GM12878 (cell line): ENCODE measurements around the gene RSPH9.

Experiments used
- EZH2 ChIP-seq: IDR thresholded peaks from 2 replicates; pipeline ENCODE4 v1.6.1; 2012; ENCODE audit warnings: low read depth, mild to moderate bottlenecking, control low read depth, inconsistent platforms, low read length, borderline replicate concordance; ENCODE audit not compliant: control insufficient read depth
- HDAC6 ChIP-seq: fragments of 200-600 bp; sonication (generic); IDR thresholded peaks from one replicate; pipeline ENCODE4 v1.8.0; 2017; ENCODE audit warnings: antibody characterized with exemption; ENCODE audit not compliant: unreplicated experiment
- MEF2B ChIP-seq: fragments of 450-650 bp; IDR thresholded peaks from 2 replicates; pipeline ENCODE4 v1.6.1; 2018; ENCODE audit warnings: mild to moderate bottlenecking, moderate library complexity; ENCODE audit not compliant: partially characterized antibody, poor library complexity, severe bottlenecking
- PAX5 ChIP-seq: IDR thresholded peaks from 2 replicates; pipeline ENCODE4 v1.6.1; 2011; ENCODE audit warnings: low read depth, low read length, borderline replicate concordance
- POLR2AphosphoS5 ChIP-seq: IDR thresholded peaks from 2 replicates; pipeline ENCODE4 v1.6.1; 2011; ENCODE audit warnings: mild to moderate bottlenecking, low read length, inconsistent platforms
- SMC3 ChIP-seq: IDR thresholded peaks from 2 replicates; pipeline ENCODE4 v1.6.1; 2011; ENCODE audit warnings: low read length, improper control_type of control experiment, borderline replicate concordance
- SREBF1 ChIP-seq: IDR thresholded peaks from 2 replicates; pipeline ENCODE4 v1.6.1; 2012; ENCODE audit warnings: mild to moderate bottlenecking, low read length
- SREBF2 ChIP-seq: IDR thresholded peaks from 2 replicates; pipeline ENCODE4 v1.6.1; 2012; ENCODE audit warnings: mild to moderate bottlenecking, low read length
- TAF1 ChIP-seq: IDR thresholded peaks from 2 replicates; pipeline ENCODE4 v1.6.1; 2011; ENCODE audit warnings: mild to moderate bottlenecking, low read depth, low read length, borderline replicate concordance
- TCF12 ChIP-seq: IDR thresholded peaks from 2 replicates; pipeline ENCODE4 v1.6.1; 2011; ENCODE audit warnings: low read depth, mild to moderate bottlenecking, low read length
- TF ChIP-seq, protein P1 (sequence below), 3 experiments: IDR thresholded peaks in 2 of 3; conservative IDR thresholded peaks in 1 of 3; 2 replicates each; pipeline ENCODE4 v1.5.1; 2011; ENCODE audit warnings: low read depth in 3 of 3, low read length in 3 of 3, mild to moderate bottlenecking in 3 of 3, control low read depth in 2 of 3, moderate library complexity in 2 of 3, inconsistent platforms in 1 of 3, mixed read lengths in 1 of 3; ENCODE audit not compliant: control insufficient read depth in 2 of 3, insufficient read depth in 1 of 3; ENCODE audit errors: extremely low read depth in 1 of 3
- TF ChIP-seq, protein P2 (sequence below): IDR thresholded peaks from 2 replicates; pipeline ENCODE4 v1.6.1; 2012; ENCODE audit warnings: mild to moderate bottlenecking, low read depth, low read length

GRCh38 chr6:43671801-43672690 lies 27.2 kb downstream of the RSPH9 start:
- TF ChIP-seq, protein P1, sequence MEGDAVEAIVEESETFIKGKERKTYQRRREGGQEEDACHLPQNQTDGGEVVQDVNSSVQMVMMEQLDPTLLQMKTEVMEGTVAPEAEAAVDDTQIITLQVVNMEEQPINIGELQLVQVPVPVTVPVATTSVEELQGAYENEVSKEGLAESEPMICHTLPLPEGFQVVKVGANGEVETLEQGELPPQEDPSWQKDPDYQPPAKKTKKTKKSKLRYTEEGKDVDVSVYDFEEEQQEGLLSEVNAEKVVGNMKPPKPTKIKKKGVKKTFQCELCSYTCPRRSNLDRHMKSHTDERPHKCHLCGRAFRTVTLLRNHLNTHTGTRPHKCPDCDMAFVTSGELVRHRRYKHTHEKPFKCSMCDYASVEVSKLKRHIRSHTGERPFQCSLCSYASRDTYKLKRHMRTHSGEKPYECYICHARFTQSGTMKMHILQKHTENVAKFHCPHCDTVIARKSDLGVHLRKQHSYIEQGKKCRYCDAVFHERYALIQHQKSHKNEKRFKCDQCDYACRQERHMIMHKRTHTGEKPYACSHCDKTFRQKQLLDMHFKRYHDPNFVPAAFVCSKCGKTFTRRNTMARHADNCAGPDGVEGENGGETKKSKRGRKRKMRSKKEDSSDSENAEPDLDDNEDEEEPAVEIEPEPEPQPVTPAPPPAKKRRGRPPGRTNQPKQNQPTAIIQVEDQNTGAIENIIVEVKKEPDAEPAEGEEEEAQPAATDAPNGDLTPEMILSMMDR (IDR thresholded peaks at IDR 0.05 in 2 of 3, conservative IDR thresholded peaks at IDR 0.05 in 1 of 3; ENCODE audit: control insufficient read depth in 2 of 3, extremely low read depth in 1 of 3, insufficient read depth in 1 of 3, low read depth in 3 of 3, low read length in 3 of 3): no peak
- TF ChIP-seq SMC3 (no peak), SREBF1 (no peak), POLR2AphosphoS5 (no peak), EZH2 (no peak), PAX5 (no peak), SREBF2 (no peak), TCF12 (no peak), HDAC6 (no peak), MEF2B (no peak), TAF1 (no peak)
- TF ChIP-seq, protein P2, sequence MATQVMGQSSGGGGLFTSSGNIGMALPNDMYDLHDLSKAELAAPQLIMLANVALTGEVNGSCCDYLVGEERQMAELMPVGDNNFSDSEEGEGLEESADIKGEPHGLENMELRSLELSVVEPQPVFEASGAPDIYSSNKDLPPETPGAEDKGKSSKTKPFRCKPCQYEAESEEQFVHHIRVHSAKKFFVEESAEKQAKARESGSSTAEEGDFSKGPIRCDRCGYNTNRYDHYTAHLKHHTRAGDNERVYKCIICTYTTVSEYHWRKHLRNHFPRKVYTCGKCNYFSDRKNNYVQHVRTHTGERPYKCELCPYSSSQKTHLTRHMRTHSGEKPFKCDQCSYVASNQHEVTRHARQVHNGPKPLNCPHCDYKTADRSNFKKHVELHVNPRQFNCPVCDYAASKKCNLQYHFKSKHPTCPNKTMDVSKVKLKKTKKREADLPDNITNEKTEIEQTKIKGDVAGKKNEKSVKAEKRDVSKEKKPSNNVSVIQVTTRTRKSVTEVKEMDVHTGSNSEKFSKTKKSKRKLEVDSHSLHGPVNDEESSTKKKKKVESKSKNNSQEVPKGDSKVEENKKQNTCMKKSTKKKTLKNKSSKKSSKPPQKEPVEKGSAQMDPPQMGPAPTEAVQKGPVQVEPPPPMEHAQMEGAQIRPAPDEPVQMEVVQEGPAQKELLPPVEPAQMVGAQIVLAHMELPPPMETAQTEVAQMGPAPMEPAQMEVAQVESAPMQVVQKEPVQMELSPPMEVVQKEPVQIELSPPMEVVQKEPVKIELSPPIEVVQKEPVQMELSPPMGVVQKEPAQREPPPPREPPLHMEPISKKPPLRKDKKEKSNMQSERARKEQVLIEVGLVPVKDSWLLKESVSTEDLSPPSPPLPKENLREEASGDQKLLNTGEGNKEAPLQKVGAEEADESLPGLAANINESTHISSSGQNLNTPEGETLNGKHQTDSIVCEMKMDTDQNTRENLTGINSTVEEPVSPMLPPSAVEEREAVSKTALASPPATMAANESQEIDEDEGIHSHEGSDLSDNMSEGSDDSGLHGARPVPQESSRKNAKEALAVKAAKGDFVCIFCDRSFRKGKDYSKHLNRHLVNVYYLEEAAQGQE: no peak
